Left hindlimb (tissue), 1 donor: ENCODE measurements around the gene NFATC2.
"Not testable (repeated sequence)": the region's sequence is repeated elsewhere in the genome, so short reads cannot be mapped to it uniquely, and the experiment has no call there.

Source experiments
- DNase-seq: peaks from one replicate; pipeline ENCODE4 v3.0.0-alpha.2; 2018

NFATC2 gene

DNA sequence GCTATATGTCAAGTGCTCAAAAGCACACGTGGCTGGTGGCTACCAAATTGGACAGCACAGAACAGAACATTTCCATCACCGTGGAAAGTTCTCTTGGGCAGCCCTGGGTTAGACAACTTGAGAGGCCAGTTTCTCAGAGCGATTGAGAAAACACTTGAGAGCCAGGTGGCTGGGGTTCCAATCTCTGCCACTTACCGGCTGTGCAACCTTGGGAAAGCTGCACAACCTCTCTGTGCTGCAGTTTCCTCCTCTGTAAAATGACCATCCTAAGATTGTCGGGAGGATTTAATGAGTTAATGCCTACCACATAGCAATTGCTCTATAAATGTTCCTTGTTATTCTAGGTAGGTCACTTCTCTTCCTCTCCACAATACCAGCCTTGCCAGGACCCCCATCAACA, 25.1 kb upstream of the NFATC2 start:
- DNase-seq, result no peak

DNA sequence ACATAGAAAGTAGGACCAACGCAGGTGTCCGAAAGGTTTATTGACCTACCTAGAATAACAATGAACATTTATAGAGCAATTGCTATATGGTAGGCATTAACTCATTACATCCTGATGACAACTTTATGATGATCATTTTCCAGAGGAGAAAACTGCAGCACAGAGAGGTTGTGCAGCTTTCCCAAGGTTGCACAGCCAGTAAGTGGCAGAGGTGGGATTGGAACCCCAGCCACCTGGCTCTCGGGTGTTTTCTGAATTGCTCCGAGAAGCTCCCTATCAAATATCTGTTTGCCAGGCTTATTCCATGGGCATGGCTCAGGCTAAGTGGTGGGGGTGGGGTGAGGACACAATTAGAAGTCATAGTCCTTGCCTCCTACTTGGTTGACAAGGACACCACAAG, 24.1 kb upstream of the NFATC2 start:
- DNase-seq, result no peak

DNA sequence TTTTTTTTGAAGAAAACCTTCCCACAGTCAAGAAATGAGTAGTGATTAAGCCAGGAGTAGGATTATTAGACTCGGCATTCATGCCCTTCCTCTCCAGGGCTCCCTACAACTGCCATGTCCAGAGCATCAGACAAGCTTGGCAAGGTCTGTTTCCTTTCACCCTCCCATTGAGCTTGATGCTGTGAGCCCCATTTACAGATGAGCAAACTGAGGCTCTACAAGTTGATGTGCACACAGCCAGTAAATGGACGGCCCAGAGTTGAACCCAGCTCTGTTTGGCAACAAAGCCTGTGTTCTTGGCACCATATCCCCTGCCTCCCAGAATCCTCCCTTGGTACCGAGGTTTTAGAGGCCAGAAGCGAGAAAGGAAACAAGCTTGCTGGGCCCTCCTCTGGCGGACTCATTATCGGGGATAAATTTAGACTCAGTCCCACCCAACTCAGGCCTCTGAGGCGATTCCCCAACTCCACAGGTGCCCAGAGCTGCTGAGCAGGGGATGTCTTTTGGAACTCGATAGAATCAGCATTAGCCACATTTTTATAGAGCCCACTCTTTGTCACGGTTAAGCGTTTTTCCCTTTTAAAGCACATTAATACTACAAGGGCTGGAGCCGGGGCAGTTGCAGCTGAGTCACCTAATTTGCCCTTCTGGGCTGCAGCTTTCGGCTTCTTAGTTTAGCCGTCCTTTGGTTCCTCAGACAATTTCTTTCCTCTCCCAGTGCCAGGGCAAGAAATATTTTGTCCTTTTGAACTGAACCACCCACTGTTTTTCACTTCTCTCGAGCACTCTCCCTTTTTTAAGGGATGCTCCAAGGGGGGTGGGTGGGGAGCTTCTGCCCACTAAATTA, 23.0 kb upstream of the NFATC2 start:
- DNase-seq, result peak; percentile 57

DNA sequence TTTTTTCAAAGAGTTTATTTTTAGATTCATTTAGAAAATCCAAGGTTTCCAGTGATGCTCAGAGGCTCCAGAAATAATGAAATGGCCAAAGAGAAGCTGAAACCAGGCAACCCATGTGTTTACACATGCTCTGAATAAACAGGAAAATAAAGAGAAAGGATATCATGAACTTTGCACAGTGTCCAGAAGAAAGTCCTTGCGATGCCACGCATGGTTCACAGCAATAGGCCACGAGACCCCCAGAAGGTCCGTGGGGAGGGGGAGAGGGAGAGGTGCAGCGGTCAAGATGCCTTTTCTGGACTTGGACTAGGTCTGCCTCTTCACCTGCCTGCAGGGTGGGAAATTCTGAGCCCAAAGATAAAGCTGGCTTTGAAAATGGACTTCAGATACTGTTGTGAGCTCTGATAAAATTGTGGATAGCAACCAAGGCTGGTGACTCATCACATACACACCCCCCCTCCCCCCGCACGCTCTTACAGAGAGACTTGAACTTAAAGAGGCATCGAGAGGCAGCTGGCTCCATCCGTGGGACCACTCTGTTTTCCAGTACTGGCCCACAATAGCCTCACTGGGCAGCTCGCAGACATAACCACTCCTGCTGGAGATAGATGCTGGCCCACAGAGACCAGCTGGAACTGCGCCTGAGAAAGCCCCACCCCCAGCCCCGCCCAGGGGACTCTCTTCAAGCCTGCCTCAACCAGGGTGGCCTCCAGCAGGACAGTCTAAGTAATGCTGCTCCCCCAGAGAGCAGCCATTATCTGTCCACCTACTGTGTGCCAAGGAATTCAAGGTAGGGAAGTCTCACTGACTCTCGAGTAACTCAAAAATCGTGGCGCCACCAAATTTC, 21.2 kb upstream of the NFATC2 start:
- DNase-seq, result peak; percentile 85

DNA sequence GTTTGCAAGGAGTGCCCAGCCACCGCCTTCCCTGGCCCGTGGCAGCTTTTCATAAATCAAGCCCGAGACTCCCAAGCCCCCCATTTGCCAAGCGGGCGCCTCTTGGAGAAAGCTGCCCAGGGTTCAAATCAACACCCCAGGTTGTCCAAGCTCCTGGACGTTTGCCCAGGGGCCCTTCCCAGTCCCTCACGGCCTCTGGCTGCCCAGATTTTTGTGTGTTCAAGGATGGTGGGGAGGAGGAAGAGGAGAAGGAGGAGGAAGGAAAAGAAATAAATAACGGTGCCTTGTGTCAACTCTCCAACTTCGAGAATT, 20.6 kb upstream of the NFATC2 start:
- DNase-seq, result no peak

DNA sequence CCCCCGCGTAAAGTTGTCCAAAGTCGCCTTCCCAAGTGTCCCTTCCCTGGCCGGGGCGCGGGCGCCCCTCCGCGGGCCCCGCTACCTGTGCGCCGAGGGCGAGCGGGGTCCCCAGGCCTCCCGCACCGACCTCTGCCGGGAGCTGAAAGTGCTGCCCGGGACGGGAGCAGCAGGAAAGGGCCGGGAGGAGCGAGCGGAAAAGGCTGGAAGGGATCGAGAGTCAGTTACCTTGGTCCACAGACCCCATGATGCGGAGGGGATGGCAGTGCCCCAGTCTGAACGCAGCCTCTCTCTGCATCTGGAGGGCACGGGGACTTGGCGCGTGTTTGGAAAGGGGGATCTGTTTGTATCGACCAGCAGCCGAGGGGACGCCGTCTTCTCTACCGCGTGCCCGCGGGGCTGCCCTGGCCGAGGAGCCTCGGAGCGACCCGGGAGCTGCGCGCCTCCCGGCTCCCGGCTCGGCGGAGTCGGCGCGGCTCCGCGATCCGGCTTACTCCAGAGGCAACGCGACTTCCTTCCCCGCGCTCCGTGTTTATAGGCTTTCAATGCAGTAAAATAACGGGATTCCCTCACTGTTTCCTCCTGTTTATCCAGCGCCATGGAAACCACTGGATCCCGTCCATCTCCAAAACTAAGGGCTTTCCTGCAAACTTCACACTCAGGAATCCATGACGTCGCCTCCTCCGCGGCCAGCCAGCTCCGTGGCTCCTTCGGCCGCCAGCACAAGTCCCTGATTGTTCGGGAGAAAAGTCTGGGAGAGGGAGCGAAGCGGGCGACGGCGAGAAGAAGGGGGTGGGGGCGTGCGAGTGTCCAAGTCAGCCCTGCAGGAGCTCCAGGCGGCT, 20.0 kb upstream of the NFATC2 start:
- DNase-seq, result peak; percentile 98

DNA sequence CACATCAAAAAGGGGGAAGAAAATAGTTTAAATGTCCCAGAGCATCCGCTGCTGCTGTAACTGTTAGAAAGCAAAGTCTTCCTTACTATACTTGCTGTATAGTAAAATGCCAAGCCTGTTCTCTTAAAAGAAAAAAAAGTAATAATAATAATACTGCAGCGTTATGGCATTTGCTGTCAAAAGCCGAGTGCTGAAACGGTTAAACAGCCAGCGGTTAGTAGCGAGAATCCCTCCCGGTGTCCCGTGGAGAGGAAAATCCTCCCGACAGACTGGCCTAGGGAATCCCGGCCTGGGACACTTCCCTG, 19.5 kb upstream of the NFATC2 start:
- DNase-seq, result no peak

DNA sequence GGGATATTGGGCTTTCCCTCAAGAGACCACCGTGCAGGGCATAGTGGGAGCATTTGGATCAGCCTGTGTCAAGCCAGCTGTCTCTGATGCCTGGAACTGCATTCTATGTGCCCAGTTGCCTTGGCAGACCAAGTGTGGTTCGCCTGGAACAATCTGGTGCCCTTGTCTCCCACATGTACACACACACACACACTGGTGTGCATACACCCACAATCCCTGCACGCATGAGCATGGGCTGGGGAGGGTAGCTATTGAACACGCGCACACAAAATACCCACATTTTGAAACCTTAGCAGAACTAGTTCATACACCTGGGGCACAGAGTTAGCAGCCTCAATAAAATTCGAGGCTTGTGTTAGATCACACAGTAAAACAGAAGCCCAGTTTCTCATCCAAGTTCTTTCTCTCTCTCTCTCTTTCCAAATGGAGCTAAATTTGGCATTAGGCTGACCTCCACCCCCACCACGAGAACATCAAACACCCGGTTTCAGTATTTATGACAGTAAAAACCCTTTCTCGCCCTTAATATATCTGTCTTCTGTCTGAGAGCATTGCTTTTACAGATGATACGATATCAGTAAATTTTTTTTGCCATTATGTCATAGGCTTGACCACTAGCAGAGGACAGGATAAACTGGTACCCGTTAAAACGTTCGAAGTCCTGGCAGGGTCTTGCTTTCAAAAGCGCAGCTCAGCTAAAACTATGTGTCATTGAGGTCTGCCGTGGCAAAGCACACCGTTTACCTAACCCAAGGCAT, 18.2 kb upstream of the NFATC2 start:
- DNase-seq, result no peak

DNA sequence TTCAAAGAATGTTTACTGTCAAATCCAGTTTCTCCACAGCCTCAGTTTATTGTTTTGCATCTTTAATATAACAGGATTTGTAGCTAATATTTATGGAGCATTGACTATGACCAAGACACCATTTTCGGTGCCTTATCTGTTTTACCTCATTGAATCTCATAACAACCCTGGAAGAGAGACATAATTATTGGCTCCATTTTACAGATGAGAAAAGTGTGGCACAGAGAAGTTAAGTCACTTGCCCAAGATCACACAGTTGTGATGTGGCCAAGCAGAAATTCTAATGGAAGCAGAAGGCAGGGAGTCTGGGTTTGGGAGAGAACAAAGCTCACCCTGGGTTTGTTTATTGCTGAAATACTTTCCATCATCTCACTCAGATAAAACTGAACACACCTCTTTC, 17.5 kb upstream of the NFATC2 start:
- no peak for DNase-seq

DNA sequence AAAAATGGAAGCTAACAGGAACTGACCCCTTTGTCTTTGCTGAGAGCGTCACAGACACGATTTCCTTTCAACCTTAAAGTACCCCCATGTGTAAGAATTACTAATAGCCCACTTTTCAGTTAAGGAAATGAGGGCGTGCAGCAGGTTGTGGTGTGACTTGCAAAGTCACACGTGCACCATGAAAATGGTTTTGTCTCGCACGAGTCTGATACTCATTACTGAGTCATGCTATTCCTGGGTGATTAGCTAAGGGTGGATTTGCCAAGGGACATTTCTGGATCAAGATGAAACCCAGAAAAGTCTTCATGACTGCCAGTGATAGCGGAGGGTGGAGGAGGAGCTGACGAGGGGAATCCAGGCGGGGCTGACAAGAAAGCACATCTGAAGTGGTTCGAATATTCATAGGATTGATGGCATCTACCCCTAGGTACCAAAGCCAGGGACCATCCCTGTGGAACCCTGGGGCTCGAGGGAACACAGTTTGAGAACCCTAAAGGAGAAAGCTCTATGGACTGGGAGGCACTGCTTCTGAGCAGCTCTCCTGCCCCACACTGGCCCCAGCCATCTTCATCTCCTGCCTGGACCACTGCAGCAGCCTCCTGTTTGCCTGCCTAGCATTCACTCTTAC, 12.1 kb upstream of the NFATC2 start:
- no peak for DNase-seq

DNA sequence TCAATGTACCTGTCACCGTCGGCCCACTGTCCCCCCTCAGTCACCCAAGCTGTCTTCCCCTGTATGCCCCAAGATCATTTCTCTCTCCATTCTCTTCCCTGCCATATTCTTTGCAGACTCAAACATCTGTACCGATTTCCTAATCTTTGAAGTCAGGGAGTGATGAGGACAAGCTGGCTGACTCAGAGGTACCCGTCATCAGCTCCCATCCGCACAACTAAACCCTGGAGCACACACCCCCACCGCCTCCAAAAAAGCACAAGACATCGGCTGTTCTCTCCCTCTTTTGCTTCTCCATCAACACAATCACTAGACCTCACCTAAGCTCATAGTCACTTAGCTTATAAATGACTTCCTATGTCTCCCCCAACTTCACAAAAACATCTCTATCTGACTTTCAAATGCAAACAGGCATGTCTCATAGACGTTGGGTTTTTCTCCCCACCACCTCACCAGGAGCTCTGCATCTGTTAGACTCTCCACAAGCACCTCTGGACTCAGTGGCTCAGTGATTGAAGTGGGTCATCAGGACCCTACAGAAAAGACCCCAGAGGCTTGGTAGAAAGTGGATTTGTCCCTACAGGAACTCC, 11.5 kb upstream of the NFATC2 start:
- no peak for DNase-seq

DNA sequence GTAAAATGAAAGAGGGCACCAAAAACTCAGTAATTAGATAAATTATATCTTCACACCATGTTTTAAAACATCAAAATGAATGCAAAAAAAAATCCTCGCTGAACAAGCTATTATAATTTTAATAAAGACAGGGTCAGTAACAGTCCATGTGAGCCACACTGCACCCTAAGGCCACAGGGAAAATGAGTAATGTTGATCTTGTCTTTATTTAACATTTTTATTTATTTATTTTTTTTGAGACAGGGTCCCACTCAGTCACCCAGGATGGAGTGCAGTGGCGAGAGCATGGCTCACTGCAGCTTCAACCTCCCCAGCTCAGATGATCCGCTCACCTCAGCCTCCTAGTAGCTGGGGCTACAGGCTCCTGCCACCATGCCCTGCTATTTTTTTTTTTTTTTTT, 8.7 kb upstream of the NFATC2 start:
- no peak for DNase-seq

DNA sequence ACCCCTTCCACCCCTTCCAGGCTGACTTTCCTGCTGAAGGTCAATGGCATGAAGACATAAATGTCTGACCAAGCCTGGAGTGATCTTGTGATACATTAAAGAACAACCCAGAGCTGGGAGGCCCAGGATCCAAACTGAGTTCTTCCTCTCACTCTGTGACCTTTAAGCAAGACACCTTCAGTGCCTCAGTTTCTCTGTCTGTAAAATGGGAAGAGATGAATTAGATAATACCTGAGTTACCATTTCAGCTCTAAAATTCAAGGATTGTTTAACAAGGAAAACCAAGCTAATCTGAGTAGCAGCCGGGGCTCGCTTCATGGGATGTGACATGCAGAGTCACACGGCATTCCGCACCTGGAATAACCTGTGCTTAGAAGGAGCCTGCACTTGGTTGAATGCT, 7.0 kb upstream of the NFATC2 start:
- DNase-seq, result no peak

DNA sequence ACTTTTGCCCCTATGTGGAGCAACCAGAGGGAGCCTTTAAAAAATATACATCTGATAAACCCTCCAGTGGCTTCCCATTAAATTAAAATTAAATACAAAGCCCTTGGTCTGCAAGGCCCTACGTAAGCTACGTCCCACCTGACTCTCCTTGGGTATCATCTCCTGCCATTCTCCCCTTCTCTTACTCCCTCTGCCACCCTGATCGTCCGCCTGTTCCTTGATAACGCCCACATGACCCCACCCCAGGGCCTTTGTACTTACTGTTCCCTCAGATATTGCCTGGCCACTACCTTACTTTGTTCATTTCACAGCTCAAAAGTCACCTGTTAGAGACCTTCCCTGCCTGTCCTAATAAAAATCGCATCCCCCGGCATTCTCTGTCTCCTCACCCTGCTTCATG, 5.4 kb upstream of the NFATC2 start:
- no peak for DNase-seq

DNA sequence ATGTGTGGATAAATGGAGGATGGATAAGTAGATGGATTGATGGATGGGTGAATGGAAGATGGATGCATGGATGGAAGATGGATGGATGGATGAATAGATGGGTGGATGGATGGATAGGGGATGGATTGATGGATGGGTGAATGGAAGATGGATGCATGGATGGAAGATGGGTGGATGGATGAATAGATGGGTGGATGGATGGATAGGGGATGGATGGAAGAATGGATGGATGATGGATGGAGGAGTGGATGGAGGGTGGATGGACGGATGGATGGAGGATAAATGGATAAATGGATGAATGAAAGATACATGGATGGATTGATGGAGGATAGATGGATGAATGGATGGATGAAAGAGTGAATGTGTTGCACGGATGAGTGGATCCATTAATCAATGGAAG, 3.0 kb upstream of the NFATC2 start:
- DNase-seq, result no peak

DNA sequence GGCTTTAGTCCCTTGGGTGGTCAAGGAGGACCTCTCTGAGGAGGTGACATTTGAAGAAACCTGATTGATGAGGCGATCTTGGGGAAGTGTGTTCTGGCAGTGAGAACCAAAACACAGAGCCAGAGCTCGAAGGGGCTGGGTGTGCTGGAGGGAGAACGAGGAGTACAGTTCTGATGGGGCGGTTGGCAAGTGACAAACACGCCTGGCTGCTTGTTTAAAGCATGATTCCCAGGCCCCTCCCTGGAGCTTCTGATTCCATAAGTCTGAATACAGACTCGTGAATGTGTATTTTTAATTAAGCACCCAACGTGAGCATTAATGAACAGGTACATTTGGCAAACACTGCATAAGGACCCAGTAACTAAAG, 886 bp upstream of the NFATC2 start:
- DNase-seq, result no peak

DNA sequence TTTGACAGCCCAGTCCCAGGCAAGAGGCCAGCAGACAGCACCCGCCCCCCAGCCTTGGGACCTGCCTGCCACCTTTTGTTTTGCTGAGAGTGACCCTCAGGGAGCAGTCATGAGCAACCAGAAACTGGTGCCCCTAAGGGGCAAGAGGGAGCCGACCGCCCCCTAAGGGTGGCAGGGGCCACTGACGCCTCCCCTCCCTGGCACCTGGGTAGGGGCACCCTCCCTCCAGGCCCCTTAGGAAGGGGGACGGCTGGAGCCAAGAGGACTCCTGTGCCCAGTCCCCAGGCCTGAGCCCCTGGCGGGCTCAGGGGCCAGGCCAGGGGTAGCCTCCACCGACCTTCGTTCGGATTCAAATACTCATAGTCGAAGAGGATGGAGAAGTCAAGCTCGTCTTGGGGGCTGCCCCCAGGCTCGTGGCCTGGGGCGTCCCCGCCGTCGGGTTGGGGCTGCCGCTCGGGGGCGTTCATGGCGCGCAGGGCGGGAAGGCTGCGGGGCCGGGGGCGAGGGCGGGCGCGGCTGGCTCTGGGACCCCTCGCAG, 417 bp downstream of the NFATC2 start:
- no peak for DNase-seq

DNA sequence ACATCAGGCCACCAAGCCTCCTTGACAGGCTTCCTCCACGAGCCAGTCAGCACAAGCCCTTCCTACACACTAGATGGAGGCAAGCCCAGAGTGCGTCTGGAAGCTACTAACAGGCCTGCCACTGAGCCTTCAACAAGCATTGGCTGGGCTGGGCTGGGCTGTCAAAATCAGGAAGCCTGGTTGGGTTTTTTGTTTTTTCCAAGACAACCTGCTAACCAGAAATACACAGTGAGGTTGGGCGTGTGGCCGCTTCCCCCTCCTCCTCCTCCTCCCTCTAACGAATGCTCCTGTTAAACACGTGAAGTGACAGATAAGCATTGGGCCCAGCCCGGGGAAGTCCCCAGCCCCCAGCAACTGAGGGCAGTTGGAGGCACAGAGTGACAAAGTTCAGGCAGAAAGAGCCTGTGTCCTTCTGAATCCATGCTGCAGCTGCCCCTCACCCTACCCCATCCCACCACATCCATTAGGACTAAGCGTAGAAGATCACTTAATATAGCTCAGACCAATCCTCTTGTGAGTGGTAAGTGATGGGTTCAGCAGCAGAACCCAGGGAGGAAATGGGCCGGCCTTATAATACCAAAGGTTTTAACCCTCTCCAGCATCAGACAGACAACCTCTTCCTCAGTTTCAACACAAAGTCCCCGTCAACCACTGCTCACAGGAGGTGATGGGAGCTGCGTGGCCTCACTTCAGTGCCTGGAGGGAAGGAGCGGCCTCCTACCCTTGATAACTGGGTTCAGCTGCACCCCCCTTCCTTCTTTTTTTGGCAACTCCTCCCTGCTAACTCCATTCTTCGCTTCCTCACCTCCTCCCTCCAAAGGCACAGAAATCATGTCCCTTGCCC, 1.1 kb downstream of the NFATC2 start:
- DNase-seq, result peak; percentile 90

DNA sequence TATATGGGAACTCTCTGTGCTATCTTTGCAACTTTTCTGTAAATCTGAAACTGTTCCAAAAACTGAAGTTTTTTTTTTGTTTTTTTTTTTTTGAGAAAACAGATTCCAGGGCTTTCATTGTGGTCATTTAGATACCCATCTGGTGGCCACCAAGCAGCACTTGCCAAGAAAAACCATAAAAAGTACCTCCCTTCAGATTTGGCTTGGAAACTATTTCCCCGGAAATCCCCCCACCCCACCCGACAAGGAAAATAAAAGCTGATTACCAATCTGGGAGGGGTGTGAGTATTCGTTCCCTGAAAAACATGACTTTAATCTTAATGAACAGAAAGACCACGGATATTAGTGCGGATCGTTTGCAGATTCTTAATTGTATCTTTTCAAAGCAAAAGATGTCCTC, 1.9 kb downstream of the NFATC2 start:
- DNase-seq, result no peak

DNA sequence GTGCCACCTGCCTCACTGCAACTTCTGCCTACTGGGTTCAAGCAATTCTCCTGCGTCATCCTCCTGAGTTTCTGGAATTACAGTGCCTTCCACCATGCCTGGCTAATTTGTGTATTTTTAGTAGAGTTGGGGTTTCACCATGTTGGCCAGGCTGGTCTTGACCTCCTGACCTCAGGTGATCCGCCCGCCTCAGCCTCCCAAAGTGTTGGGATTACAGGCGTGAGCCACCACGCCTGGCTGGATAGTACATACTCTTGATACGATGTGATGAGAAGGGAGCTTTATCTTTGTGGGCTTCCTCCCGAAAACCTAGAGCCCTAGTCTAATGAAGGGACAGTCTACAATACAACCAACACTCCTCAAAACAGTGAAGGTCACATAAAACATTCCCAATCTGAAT, 2.4 kb downstream of the NFATC2 start:
- not testable (repeated sequence) for DNase-seq
